BLaER1 (cell line): ENCODE data around the gene ZACN.
"Not testable (repeated sequence)": the region's sequence is repeated elsewhere in the genome, so short reads cannot be mapped to it uniquely, and the experiment has no call there.

Experiments
- H3K27ac ChIP-seq: shearing (Covaris generic); formaldehyde crosslinking; 2 replicates; pipeline ENCODE4 v1.8.1; 2022
- H3K27me3 ChIP-seq: shearing (Covaris generic); formaldehyde crosslinking; 2 replicates; pipeline ENCODE4 v1.8.1; 2022
- H3K36me3 ChIP-seq: shearing (Covaris generic); formaldehyde crosslinking; 2 replicates; pipeline ENCODE4 v1.8.1; 2022
- H3K4me1 ChIP-seq: shearing (Covaris generic); formaldehyde crosslinking; 2 replicates; pipeline ENCODE4 v1.8.1; 2022
- H3K4me2 ChIP-seq: shearing (Covaris generic); formaldehyde crosslinking; 2 replicates; pipeline ENCODE4 v1.8.1; 2022
- H3K4me3 ChIP-seq: shearing (Covaris generic); formaldehyde crosslinking; 2 replicates; pipeline ENCODE4 v1.8.1; 2022
- H3K9ac ChIP-seq: shearing (Covaris generic); formaldehyde crosslinking; 2 replicates; pipeline ENCODE4 v1.8.1; 2022
- H3K9me3 ChIP-seq: shearing (Covaris generic); formaldehyde crosslinking; 2 replicates; pipeline ENCODE4 v1.8.1; 2022
- H4K20me1 ChIP-seq: shearing (Covaris generic); formaldehyde crosslinking; 2 replicates; pipeline ENCODE4 v1.8.1; 2022
- Cebpa-rat ChIP-seq: shearing (Covaris generic); IDR thresholded peaks from 2 replicates; pipeline ENCODE4 v1.8.1; 2022

ZACN gene

GRCh38 chr17:76056882-76057281 lies 22.1 kb upstream of the ZACN start:
- Histone ChIP-seq H3K4me2 (no peak overlapping the region), H3K27ac (no peak overlapping the region), H3K4me1 (no peaks in the 10 kb centered on the region), H3K9me3 (no peaks in the 10 kb centered on the region), H3K36me3 (peaks cover 99% of the 10 kb centered on the region), H4K20me1 (no peaks in the 10 kb centered on the region), H3K9ac (no peak overlapping the region), H3K4me3 (no peak overlapping the region), H3K27me3 (no peaks in the 10 kb centered on the region)
- TF ChIP-seq Cebpa-rat, result no peak

GRCh38 chr17:76058264-76058663 lies 20.7 kb upstream of the ZACN start:
- H3K27me3 ChIP-seq, result not testable (repeated sequence)
- peaks cover 95% of the 10 kb centered on the region for H3K36me3 ChIP-seq

GRCh38 chr17:76063875-76064546 lies 15.0 kb upstream of the ZACN start:
- Histone ChIP-seq H3K27me3 (no peaks in the 10 kb centered on the region), H3K9me3 (no peaks in the 10 kb centered on the region), H3K4me2 (no peak overlapping the region), H3K36me3 (peaks cover 95% of the 10 kb centered on the region), H3K27ac (no peak overlapping the region), H4K20me1 (peaks cover 29% of the 10 kb centered on the region), H3K9ac (no peak overlapping the region), H3K4me3 (no peak overlapping the region), H3K4me1 (no peaks in the 10 kb centered on the region)
- TF ChIP-seq Cebpa-rat, result no peak

More at GRCh38 chr17:76058264-76058663, 20.7 kb upstream of the ZACN start:
- H3K9ac ChIP-seq, H3K4me1 ChIP-seq, H3K9me3 ChIP-seq, H4K20me1 ChIP-seq, H3K4me3 ChIP-seq, H3K27ac ChIP-seq, H3K4me2 ChIP-seq: not testable (repeated sequence)

- Histone ChIP-seq H3K9me3 (no peaks in the 10 kb centered on the region), H3K27me3 (no peaks in the 10 kb centered on the region), H3K4me2 (no peak overlapping the region), H4K20me1 (peaks cover 37% of the 10 kb centered on the region), H3K27ac (no peak overlapping the region), H3K4me3 (no peak overlapping the region), H3K36me3 (peaks cover 93% of the 10 kb centered on the region), H3K9ac (no peak overlapping the region), H3K4me1 (peaks cover 5% of the 10 kb centered on the region)
- no peak for TF ChIP-seq Cebpa-rat
Measured at GRCh38 chr17:76065775-76066174, 13.2 kb upstream of the ZACN start.

GRCh38 chr17:76071531-76072147 lies 7.3 kb upstream of the ZACN start:
- peaks cover 43% of the 10 kb centered on the region for H3K4me1 ChIP-seq
- H4K20me1 ChIP-seq, result peaks cover 66% of the 10 kb centered on the region
- H3K9me3 ChIP-seq, result no peaks in the 10 kb centered on the region
- H3K9ac ChIP-seq, result peak overlapping the region; percentile 96
- H3K4me3 ChIP-seq, result peak overlapping the region; percentile 97
- peaks cover 40% of the 10 kb centered on the region for H3K36me3 ChIP-seq
- TF ChIP-seq Cebpa-rat, result no peak
- H3K27me3 ChIP-seq, result peaks cover 34% of the 10 kb centered on the region
- peak overlapping the region; percentile 83 for H3K4me2 ChIP-seq
- H3K27ac ChIP-seq, result peak overlapping the region; percentile 90

GRCh38 chr17:76072148-76072858 lies 6.7 kb upstream of the ZACN start, which contains the start of gene SRP68:
SRP68 (minus strand) TSS chr17:76072517; CDS start chr17:76072491, 26 bp downstream.
- peak within 1 kb of the TSS; percentile 83 for H3K4me2 ChIP-seq
- peak within 1 kb of the TSS; percentile 90 for H3K27ac ChIP-seq
- H4K20me1 ChIP-seq, result peaks cover 70% of the 10 kb centered on the region
- H3K36me3 ChIP-seq, result peaks cover 33% of the 10 kb centered on the region
- peak within 1 kb of the TSS; percentile 97 for H3K4me3 ChIP-seq
- no peak for TF ChIP-seq Cebpa-rat
- H3K9me3 ChIP-seq, result no peaks in the 10 kb centered on the region
- H3K9ac ChIP-seq, result peak within 1 kb of the TSS; percentile 96
- H3K4me1 ChIP-seq, result peaks cover 50% of the 10 kb centered on the region
- peaks cover 41% of the 10 kb centered on the region for H3K27me3 ChIP-seq

GRCh38 chr17:76074390-76075363 lies 4.3 kb upstream of the ZACN start, which contains the start of gene GALR2:
GALR2 (plus strand) TSS chr17:76074781; CDS start chr17:76074884, 103 bp downstream.
- no peak within 1 kb of the TSS for H3K9ac ChIP-seq
- peaks cover 64% of the 10 kb centered on the region for H3K27me3 ChIP-seq
- TF ChIP-seq Cebpa-rat, result no peak
- no peaks in the 10 kb centered on the region for H3K9me3 ChIP-seq
- no peak within 1 kb of the TSS for H3K4me3 ChIP-seq
- peaks cover 9% of the 10 kb centered on the region for H3K36me3 ChIP-seq
- H3K4me2 ChIP-seq, result peak within 1 kb of the TSS; percentile 86
- peaks cover 74% of the 10 kb centered on the region for H3K4me1 ChIP-seq
- H3K27ac ChIP-seq, result no peak within 1 kb of the TSS
- H4K20me1 ChIP-seq, result peaks cover 54% of the 10 kb centered on the region

- TF ChIP-seq Cebpa-rat, result no peak
- peak overlapping the region; percentile 86 for H3K4me2 ChIP-seq
- H3K4me3 ChIP-seq, result peak overlapping the region; percentile 55; the same call in 1 of the 2 replicates
- H3K27me3 ChIP-seq, result peaks cover 72% of the 10 kb centered on the region
- H3K36me3 ChIP-seq, result 0 out of 2 replicates have a peak, but pooled peaks cover 1% of the 10 kb centered on the region
- H3K4me1 ChIP-seq, result peaks cover 80% of the 10 kb centered on the region
- no peak overlapping the region for H3K27ac ChIP-seq
- peaks cover 55% of the 10 kb centered on the region for H4K20me1 ChIP-seq
- no peak overlapping the region for H3K9ac ChIP-seq
- H3K9me3 ChIP-seq, result no peaks in the 10 kb centered on the region
Measured at GRCh38 chr17:76075364-76076145, 3.4 kb upstream of the ZACN start.
